ENCODE data around the gene WNT4.

The WNT4 gene

GRCh38 chr1:22128392-22128791 lies 14.5 kb downstream of the WNT4 start:
- no peak for DNase-seq

DNA sequence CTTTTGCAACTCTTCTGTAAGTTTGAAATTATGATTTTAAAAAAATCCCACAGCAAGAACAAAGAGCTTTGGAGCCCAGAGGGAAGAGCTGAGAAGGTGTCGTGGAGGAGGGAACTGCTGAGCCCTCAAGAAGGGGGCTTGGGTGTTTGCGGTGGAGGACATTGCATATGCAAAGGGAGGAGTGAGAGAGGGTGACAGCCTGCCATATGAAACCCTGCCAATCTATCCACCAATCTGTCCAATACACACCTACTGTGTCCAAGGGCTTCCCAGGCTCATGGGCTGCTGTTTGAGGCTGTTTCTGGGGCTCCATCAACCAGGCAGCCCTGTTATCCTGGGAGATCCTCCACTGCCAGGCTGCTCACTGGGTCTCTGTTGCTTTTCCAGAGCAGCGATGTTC lies 15.2 kb downstream of the WNT4 start:
- DNase-seq, result no peak

GRCh38 chr1:22127248-22127647 lies 15.6 kb downstream of the WNT4 start:
- no peak for DNase-seq

DNA sequence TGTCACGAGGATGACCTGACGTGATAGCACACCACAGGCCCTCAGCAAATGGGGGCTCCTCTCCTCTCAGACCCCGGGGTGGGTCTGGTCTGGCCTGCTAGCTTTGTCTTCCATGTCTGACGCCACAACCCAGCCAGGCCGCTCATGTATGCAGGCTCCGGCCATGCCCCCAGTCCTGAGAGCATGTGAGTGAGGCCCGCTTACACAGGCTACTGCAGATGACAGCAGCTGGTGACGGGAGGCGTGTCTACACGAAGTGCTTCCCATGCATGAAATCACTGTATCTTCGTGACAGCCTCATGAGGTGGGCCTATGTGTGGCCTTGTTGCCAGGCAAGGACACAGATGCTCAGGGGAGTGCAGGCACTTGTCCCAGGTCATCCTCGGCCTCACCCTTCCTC lies 16.4 kb downstream of the WNT4 start:
- DNase-seq, result no peak

GRCh38 chr1:22124592-22125229 lies 18.2 kb downstream of the WNT4 start:
- DNase-seq, result no peak

DNA sequence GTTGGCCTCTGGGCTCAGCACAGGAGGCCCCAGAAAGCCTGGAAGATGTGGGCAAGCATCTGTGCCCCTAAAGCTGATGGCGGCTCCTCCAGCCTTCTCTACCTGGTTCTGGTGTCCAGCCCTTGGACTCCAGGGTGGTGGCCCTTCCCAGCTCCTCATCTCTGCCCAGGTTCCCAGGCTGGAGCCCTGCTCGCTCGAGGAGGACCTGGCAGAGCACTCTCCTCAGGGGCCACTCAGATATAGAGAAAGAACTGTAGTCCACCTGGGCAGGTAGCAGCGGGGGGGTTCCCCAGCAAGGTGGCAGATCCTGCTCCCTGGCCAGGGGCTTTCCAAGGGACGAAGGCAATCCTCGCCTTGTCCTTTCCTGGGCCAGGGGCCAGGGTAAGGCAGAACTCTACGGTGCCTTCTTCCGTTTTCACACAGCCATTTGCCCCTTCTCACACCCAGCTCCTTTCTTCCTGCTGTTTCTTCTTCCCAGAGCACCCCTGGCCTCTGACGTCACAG lies 18.9 kb downstream of the WNT4 start:
- DNase-seq, result no peak

DNA sequence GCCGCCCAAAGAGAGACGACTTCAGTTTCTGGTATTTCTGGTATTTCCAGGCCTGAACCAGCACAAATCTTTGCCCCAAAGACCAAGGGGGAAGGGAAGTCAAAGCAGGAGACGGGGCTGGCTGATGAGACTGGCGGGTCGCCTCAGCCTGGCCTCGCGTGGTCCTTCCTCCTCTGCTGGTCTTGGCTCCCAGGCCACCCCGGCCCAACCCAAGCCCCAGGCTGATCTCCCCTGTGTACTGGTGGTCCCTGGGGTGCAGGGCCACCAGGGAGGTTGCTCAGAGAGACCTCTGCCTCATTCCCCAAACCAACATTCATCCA lies 19.9 kb downstream of the WNT4 start:
- no peak for DNase-seq

- no peak for DNase-seq
Measured at GRCh38 chr1:22122273-22123070, 20.4 kb downstream of the WNT4 start.

DNA sequence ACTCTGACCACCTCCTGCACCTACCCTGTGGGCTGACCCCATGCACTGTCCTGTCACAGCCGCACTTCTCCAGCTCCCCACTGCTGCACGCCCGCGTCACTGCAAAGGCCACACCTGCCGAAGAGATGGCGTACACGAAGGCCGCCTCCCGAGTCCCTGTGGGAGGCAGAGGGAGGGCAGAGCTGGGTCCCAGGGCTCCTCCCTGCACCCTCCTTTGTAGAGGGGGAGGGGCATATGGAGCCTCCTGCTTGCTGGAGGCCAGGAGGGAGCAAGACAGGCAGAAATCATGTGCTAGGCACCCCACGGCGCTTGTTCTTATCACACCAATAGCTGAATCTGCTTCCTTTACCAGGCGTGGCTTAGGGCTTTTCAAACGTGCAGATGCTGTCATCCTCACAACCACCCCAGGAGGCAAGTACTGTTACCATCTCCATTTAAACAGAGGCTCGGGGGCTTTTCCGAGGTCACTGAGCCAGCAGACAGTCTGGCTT lies 21.4 kb downstream of the WNT4 start:
- no peak for DNase-seq

DNA sequence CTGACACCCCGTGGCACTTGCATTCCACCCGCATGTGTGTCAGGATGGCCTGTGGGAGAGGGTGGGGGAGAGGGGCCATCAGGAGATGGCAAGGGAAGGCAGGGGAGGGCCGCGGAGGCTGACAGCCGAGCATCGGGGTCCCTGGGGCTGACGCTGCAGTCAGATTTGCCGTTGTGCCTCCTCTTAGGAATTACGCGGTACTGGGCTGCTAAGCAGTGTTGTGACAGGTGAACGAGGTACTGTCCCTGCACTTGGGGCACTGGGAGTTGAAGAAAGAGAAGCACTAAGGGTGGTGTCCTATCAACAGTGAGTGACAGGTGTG lies 22.5 kb downstream of the WNT4 start:
- no peak for DNase-seq

- no peak for DNase-seq
Measured at GRCh38 chr1:22119626-22120468, 23.1 kb downstream of the WNT4 start.

DNA sequence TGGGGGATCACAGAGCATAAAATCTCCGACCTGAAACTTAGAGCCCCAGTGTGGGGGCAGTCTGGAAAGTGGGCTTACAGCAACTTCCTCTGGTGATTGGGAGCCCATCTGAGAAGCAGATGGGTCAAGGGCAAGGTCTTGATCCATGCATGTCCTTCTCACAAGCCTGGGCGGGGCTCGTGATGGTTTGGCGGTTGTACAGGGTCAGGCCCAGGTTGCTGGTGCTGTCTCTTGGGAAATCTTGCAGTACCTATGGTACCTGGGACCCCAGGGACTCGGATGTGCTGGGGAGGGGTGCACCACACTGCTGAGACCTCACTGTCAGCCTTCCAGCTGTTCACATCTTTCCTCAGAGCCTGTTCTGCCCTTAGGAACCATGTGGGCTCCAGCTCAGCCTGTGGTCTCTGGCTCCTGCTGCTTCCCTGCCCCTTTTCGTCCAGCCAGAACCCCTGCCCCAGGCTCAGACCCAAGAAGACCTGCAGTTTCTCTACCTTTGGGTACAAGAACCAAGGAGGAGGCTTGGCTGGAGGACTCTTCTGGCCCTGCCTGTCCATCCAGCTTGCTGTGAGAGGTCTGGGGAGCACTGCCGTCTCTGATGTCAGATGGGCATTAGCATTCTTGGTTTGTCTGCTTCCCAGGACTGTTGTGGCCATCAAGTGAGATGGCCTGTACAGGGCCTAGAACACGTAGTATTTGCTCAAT lies 24.5 kb downstream of the WNT4 start:
- DNase-seq, result no peak

- DNase-seq, result no peak
Measured at GRCh38 chr1:22117851-22118250, 25.0 kb downstream of the WNT4 start.

GRCh38 chr1:22117238-22117637 lies 25.7 kb downstream of the WNT4 start:
- no peak for DNase-seq

DNA sequence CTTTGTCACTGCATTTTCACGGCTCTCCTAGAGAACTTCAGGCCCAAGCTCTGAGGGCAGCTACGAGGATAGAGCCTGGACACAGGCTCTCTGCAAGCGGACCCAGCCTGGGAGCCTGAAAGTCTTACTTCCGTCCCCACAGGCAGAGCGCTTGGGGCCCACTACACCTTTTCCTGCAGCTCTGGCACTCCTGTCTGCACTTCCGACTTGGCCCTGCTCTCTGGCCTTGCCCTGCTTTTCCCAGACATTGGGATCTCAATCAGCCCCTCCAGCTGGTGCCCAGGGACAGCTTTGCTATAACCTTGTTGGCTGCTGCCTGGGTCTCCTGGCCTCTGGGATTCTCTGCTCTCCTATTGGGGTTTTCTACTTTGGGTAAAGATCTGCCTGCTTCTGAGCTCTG lies 27.6 kb downstream of the WNT4 start:
- DNase-seq, result no peak

DNA sequence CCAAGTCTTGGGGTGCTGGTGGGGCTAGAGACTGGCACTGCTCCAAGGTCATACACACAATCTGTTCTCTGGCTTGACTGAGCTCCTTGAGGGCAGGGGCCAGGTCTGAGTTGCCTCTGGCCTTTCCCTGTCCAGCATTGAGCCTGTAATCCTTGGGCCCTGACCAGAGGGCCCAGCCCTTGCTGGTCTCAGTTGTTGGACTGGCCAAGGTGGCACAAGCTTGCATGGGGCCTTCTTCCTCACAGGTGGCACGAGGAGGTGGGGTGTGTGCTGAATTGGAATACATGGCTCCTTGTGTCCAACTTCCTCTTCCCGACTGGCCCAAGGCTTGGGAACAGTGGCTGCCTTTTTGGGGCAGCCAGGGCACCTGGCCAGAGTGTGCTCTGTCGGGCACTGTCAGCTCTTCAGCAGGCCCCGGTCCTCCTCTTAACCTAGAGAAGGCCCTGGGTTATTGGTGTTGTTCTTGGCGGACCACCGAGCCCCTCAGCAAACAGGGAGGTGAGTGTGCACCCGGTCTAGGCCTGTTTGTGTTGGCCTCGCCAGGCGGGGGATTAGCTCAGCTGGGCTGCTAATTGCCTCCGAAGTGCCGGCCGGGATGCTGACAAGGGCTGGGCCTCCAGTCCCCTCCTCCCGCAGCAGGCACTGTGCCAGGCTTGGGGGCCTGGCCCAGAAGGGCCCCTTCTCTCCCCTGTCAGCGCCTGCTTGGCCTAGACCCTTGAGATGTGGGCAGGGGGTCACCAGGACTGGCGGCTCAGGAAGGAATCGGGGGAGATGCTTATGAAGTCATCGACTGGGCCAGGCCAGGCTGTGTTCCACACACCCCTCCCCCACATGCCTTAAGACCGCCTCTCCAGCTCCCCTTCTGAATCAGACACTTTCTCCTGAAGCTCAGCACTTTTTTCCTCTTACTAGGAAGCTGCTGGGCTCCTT lies 28.5 kb downstream of the WNT4 start:
- DNase-seq, result no peak

DNA sequence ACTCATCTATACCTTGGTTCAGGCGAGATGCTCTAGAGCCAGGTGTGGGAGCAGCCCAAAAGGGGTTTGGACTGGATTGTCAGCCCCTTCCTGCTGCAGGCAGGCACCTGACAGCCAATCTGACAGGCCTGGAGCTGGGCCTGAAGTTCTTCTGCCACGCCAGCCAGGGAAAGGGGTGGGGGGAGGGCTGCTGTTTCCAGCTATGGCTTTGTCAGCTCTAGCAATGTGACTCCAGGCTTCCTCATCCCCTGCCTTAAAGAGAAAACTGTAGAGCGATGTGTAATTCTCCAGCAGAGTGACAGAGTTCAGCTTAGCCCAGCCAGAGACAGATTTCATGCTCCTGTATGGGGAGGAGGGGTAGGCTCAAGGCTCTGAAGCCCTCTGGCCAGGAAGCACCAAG lies 30.3 kb downstream of the WNT4 start:
- no peak for DNase-seq

DNA sequence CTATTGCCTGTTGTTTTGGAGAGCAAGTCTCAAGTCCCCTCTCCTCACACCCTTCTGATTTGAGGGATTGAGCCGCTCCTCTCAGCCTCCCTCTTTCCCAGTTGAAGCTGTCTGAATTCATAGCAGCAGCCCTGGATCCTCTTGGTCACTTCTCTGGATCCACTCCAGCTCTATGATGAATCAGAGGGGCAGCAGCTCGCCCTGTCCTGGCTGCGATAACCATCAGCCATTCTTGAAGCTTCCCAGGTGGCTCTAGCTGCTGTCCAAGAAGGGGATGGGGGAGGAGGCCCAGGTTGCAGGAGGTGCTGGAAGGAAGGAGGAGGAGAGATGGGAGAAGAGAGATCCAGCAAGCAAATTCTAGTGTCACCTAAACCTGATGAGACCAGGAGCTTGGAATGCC lies 31.3 kb downstream of the WNT4 start:
- DNase-seq, result no peak

DNA sequence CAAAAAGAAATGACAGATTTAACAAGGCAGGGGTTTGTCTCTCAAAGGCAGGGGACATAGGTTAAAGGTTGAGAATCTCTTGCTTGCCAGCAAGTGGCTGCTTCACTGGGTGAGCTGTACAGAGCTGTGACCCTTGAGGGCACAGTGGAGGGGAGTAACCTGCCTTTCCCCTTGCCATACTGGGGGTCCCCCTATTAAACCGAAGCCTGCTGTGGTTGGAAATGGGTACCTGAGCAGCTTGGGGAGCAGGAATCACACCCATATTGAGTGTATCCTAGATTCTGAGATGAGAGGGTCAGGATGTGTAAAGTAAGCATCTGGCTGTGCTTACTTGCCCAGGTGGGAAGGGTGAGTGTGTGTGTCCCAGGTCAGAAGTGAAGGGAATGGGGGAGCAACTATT lies 31.8 kb downstream of the WNT4 start:
- no peak for DNase-seq

DNA sequence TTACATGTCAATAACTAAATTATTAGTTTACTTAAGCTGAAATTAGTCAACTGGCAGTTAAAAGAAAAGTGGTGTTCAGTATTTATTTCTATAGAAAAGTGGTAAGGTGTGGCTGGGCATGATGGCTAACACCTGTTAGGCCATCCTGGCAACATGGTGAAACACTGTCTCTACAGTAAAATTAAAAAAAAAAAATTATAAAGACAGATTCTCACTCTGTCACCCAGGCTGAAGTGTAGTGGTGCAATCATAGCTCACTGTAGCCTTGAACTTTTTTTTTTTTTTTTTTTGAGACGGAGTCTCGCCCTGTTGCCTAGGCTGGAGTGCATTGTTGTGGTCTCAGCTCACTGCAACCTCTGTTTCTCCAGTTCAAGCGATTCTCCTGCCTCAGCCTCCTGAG lies 32.9 kb downstream of the WNT4 start:
- DNase-seq, result no peak

DNA sequence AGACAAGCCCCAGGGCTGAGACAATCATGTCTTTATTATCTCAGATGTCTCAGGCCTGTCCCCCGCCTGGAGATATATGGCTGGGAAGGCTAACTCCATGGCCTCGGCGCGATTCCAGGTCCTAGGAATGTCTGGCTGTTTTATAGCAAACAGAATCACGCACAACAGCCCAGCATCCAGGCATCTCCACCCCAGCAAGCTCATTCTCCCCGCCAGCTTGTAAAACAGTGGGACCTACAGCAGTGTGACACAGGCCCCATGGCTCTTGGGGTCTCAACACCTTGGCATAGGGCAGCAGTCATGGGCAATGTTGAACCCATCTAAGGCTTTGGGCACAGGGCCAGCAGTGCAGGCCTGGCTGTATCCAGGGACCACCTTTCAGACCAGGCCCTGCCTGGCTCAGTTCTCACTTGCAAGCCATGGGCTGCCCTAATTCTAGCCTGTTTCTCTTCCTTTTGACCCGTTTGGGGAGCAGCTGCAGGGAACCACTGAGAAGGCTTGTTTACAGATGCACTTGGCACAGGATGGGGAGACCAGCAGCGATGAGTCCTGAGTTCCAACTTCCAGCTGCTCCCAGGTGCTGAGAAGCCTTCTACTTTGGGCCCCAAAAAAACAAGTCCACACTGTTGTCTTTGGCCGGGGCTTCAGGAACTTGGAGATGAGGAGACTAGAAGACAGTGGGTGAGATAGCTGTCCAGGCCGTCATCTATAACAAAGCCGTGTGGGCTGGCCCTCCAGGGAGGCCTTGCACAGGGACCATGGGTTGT lies 34.4 kb downstream of the WNT4 start:
- DNase-seq, result no peak

Measured in DMS 273 treated with DMSO at 0.1 percent for 48 hours (cell line).